PC-3 (cell line): ENCODE data around the gene SEMA4F. TPM values are rescaled to one million over a fixed set of nuclear protein-coding genes. Genes with fewer than 3 reads are reported as not detected.

Source experiments
- ATAC-seq: fragments of 200-7000 bp; cut with Tn5 transposase; 2 replicates; pipeline ENCODE4 v1.9.1; 2020; ENCODE audit warnings: mild to moderate bottlenecking, moderate library complexity
- BruUV-seq: library from RNA; stranded (reverse); fragments of 400-500 nt; replicated peaks from 2 replicates; lab custom pipeline; 2021; lab: Mats Ljungman, UMichigan
- CTCF ChIA-PET: fragments of 300-600 bp; sonication (Branson Sonifier 250); formaldehyde crosslinking; loops from one replicate; lab custom pipeline; 2022; ENCODE audit warnings: antibody characterized with exemption; lab: Charles Lee
- POLR2A ChIA-PET: fragments of 300-600 bp; sonication (Branson Sonifier 250); formaldehyde crosslinking; loops from one replicate; lab custom pipeline; 2022; ENCODE audit warnings: antibody characterized with exemption; ENCODE audit not compliant: unreplicated experiment; lab: Charles Lee
- DNase-seq: peaks from one replicate; pipeline ENCODE4 v3.0.0-alpha.2; 2015
- H2AFZ ChIP-seq: fragments of 300-600 bp; sonication (generic); 2 replicates; pipeline ENCODE4 v1.6.0; 2016; ENCODE audit warnings: antibody characterized with exemption, low read length
- H3F3A ChIP-seq: fragments of 300-600 bp; sonication (generic); one replicate; pipeline ENCODE4 v1.6.0; 2017; ENCODE audit warnings: antibody characterized with exemption, low read length, control low read depth, mild to moderate bottlenecking; ENCODE audit not compliant: unreplicated experiment
- H3K27ac ChIP-seq: fragments of 300-600 bp; sonication (generic); 2 replicates; pipeline ENCODE4 v1.5.1; 2016; ENCODE audit warnings: mild to moderate bottlenecking, low read length
- H3K27me3 ChIP-seq: fragments of 300-600 bp; sonication (generic); 2 replicates; pipeline ENCODE4 v1.6.1; 2016; ENCODE audit warnings: low read length, mixed read lengths
- H3K36me3 ChIP-seq: fragments of 300-600 bp; sonication (generic); 2 replicates; pipeline ENCODE4 v1.6.1; 2016; ENCODE audit warnings: low read depth, mixed run types, low read length, mixed read lengths
- H3K4me1 ChIP-seq: fragments of 300-600 bp; sonication (generic); 2 replicates; pipeline ENCODE4 v1.5.1; 2016; ENCODE audit warnings: low read length; ENCODE audit not compliant: insufficient read depth
- H3K4me2 ChIP-seq: fragments of 300-600 bp; sonication (generic); 2 replicates; pipeline ENCODE4 v1.6.0; 2016; ENCODE audit warnings: low read length
- H3K4me3 ChIP-seq: fragments of 300-600 bp; sonication (generic); 2 replicates; pipeline ENCODE4 v1.5.1; 2016; ENCODE audit warnings: mild to moderate bottlenecking, low read length, mixed read lengths
- H3K79me2 ChIP-seq: fragments of 300-600 bp; sonication (generic); 2 replicates; pipeline ENCODE4 v1.6.1; 2017; ENCODE audit warnings: low read length, mixed read lengths
- H3K9ac ChIP-seq: fragments of 300-600 bp; sonication (generic); 2 replicates; pipeline ENCODE4 v1.6.0; 2016; ENCODE audit warnings: mild to moderate bottlenecking, low read length
- H3K9me2 ChIP-seq: fragments of 300-600 bp; sonication (generic); replicated peaks from 2 replicates; pipeline ENCODE4 v1.6.1; 2016; ENCODE audit warnings: mixed run types, low read length, mixed read lengths
- H3K9me3 ChIP-seq: fragments of 300-600 bp; sonication (generic); 2 replicates; pipeline ENCODE4 v1.6.1; 2016; ENCODE audit warnings: low read length, mixed read lengths
- H4K20me1 ChIP-seq: fragments of 300-600 bp; sonication (generic); 2 replicates; pipeline ENCODE4 v1.6.1; 2016; ENCODE audit warnings: low read length, mixed read lengths
- EZH2 ChIP-seq: fragments of 300-600 bp; sonication (generic); IDR thresholded peaks from one replicate; pipeline ENCODE4 v1.6.1; 2017; ENCODE audit warnings: antibody characterized with exemption, mild to moderate bottlenecking, low read length; ENCODE audit not compliant: unreplicated experiment
- EZH2phosphoT487 ChIP-seq: fragments of 300-600 bp; sonication (generic); IDR thresholded peaks from 2 replicates; pipeline ENCODE4 v1.6.1; 2018; ENCODE audit warnings: mild to moderate bottlenecking, antibody characterized with exemption, low read length, borderline replicate concordance
- intact Hi-C: fragments of 100-400 bp; cut with micrococcal nuclease; formaldehyde crosslinking; loops from 2 replicates; pipeline ENCODE4 v1.9.0; 2023
- total RNA-seq: library from RNA; depleted of rRNA; stranded (reverse); fragments of >200 nt; gene quantifications from 2 replicates; pipeline ENCODE4 v1.2.3, GENCODE V29; 2014
- TF ChIP-seq, protein P1 (sequence below): fragments of 300-600 bp; sonication (generic); conservative IDR thresholded peaks from 2 replicates; pipeline ENCODE4 v1.5.1; 2017; ENCODE audit warnings: antibody characterized with exemption, low read depth, mild to moderate bottlenecking, low read length

The SEMA4F gene
- total RNA-seq, 1 experiment from 2014 or later: 13.9 TPM

DNA sequence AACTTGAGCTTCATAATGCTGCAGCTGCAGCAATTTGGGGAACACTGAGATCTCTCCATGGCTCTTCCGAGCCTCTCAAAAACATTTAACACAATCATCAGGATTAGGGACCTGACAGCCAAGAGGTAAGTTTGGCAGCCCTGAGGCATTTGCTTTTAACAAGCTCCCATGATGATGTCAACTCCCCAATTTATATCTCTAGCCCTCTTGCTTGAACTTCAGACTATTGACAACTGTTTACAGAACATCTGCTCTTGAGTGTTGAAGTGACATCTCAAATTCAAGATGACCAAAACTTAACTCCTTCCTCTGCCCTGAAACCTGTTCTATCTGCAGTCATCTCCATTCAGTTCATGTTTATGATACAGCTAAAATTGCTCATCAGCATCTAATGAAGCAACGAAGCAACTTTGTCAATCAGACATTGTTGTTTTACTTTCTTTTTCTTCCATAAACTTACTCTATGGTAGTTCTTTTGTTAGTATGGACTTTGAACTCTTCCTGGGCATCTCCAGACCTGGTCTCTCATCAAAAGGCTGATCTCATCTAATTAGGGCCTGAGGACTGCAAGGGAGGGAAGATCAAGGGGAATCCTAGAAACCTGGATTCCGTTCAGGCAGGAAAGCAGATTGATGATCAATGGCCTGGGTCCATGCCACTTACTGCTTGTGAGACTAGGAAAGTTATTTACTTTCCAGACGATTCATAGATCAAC is 48.1 kb downstream of the SEMA4F start:
- H3K27ac ChIP-seq: no peak overlapping the region
- ATAC-seq: no peak

DNA sequence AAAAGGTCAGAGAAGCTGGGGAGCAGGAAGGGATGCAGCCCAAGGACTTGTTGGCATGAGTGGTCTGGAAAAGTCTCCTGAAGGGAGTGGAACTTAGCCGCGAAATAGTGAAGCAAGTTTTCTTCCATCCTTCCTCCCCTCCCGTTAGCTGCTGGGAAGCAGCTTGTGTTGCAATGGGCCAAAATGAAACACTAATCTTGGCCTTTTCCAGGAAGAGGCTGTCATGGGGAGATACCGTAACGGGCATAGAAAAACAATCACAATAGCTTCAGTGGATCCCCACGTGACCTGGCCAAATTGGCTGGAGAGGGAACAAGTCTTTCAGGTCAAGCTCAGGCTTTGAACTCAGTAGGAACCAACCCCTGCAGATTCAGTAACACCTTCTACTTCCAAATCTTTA is 49.3 kb downstream of the SEMA4F start:
- Histone ChIP-seq H3K27me3 (no peaks in the 10 kb centered on the region), H3K9me3 (no peaks in the 10 kb centered on the region), H3K9me2 (no peaks in the 10 kb centered on the region), H3K4me1 (peaks cover 3% of the 10 kb centered on the region), H3K27ac (no peak overlapping the region), H3K4me2 (no peak overlapping the region), H3K4me3 (no peak overlapping the region), H3K36me3 (no peaks in the 10 kb centered on the region), H3K79me2 (no peaks in the 10 kb centered on the region), H3F3A (no peaks in the 10 kb centered on the region), H2AFZ (no peak overlapping the region), H4K20me1 (no peaks in the 10 kb centered on the region), H3K9ac (no peak overlapping the region)
- no peak for DNase-seq
- BruUV-seq: no TSS peak
- intact Hi-C loops: no loop called here
- ATAC-seq: no peak
- CTCF ChIA-PET: no interaction called here
- POLR2A ChIA-PET: no interaction called here
- TF ChIP-seq, protein P1, sequence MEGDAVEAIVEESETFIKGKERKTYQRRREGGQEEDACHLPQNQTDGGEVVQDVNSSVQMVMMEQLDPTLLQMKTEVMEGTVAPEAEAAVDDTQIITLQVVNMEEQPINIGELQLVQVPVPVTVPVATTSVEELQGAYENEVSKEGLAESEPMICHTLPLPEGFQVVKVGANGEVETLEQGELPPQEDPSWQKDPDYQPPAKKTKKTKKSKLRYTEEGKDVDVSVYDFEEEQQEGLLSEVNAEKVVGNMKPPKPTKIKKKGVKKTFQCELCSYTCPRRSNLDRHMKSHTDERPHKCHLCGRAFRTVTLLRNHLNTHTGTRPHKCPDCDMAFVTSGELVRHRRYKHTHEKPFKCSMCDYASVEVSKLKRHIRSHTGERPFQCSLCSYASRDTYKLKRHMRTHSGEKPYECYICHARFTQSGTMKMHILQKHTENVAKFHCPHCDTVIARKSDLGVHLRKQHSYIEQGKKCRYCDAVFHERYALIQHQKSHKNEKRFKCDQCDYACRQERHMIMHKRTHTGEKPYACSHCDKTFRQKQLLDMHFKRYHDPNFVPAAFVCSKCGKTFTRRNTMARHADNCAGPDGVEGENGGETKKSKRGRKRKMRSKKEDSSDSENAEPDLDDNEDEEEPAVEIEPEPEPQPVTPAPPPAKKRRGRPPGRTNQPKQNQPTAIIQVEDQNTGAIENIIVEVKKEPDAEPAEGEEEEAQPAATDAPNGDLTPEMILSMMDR: no peak
- TF ChIP-seq EZH2: no peak
- TF ChIP-seq EZH2phosphoT487: no peak

More for the DNA sequence above, 48.1 kb downstream of the SEMA4F start:
- H3K9me3 ChIP-seq: no peaks in the 10 kb centered on the region
- intact Hi-C loops: no loop called here
- H3F3A ChIP-seq: no peaks in the 10 kb centered on the region
- no peaks in the 10 kb centered on the region for H3K27me3 ChIP-seq
- no peaks in the 10 kb centered on the region for H3K36me3 ChIP-seq
- H3K4me3 ChIP-seq: no peak overlapping the region
- no peak for TF ChIP-seq EZH2
- TF ChIP-seq EZH2phosphoT487: no peak
- TF ChIP-seq, protein P1: no peak
- no peak overlapping the region for H2AFZ ChIP-seq
- H3K4me2 ChIP-seq: no peak overlapping the region
- POLR2A ChIA-PET: no interaction called here
- no peak overlapping the region for H3K9ac ChIP-seq
- BruUV-seq: no TSS peak
- no peaks in the 10 kb centered on the region for H4K20me1 ChIP-seq
- H3K79me2 ChIP-seq: no peaks in the 10 kb centered on the region
- CTCF ChIA-PET: no interaction called here
- no peaks in the 10 kb centered on the region for H3K9me2 ChIP-seq
- H3K4me1 ChIP-seq: no peaks in the 10 kb centered on the region
- no peak for DNase-seq

DNA sequence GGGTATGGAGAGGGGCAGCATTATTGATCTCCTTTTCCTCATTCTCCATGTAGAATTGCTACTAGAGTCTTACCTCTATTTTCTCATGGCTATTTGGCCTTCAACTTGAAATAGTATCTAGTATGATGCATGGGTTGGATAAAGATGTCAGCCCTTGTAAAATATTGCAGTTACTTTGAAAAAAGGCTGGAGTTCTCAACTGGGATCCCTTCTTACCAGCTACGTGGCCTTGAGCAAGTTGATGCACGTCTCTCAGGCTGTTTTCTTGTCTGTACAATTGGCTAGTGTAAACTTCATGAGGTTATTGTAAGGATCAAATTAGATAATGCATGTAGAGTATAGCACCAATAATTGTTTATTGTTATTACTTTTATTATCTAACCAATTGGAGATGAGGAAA is 50.2 kb downstream of the SEMA4F start:
- H3F3A ChIP-seq: no peaks in the 10 kb centered on the region
- no TSS peak for BruUV-seq
- no peak overlapping the region for H3K9ac ChIP-seq
- no peak overlapping the region for H3K27ac ChIP-seq
- no peaks in the 10 kb centered on the region for H3K36me3 ChIP-seq
- ATAC-seq (no peak), DNase-seq (no peak)
- no peaks in the 10 kb centered on the region for H3K27me3 ChIP-seq
- ChIA-PET POLR2A (no interaction called here), CTCF (no interaction called here)
- H3K79me2 ChIP-seq: no peaks in the 10 kb centered on the region
- no peak overlapping the region for H3K4me2 ChIP-seq
- no peaks in the 10 kb centered on the region for H3K9me2 ChIP-seq
- H3K9me3 ChIP-seq: no peaks in the 10 kb centered on the region
- H3K4me1 ChIP-seq: peaks cover 11% of the 10 kb centered on the region
- intact Hi-C loops: no loop called here
- no peak overlapping the region for H2AFZ ChIP-seq
- H3K4me3 ChIP-seq: no peak overlapping the region
- TF ChIP-seq EZH2phosphoT487 (no peak), EZH2 (no peak)
- TF ChIP-seq, protein P1: no peak
- H4K20me1 ChIP-seq: no peaks in the 10 kb centered on the region
